Ovary (tissue), 9 donors: ENCODE measurements around the gene ALKBH6. TPM values are rescaled to one million over a fixed set of nuclear protein-coding genes. Genes with fewer than 3 reads are reported as not detected.
"Not testable (repeated sequence)": the region's sequence is repeated elsewhere in the genome, so short reads cannot be mapped to it uniquely, and the experiment has no call there.

Experiments
- DNase-seq, 5 donors: peaks; one replicate each; pipeline ENCODE4 v3.0.0-alpha.2; 2019 to 2020
- H3K27ac ChIP-seq, 2 donors: fragments of 200-600 bp; one replicate each; pipeline versions ENCODE4 v1.5.1 to v1.8.0; 2019 to 2022
- H3K27me3 ChIP-seq: fragments of 200-600 bp; one replicate; pipeline ENCODE4 v1.8.0; 2022
- H3K36me3 ChIP-seq: fragments of 200-600 bp; sonication (generic); one replicate; pipeline ENCODE4 v1.5.1; 2019
- H3K4me1 ChIP-seq: one replicate; pipeline ENCODE4 v1.8.1; 2013; ENCODE audit warnings: mild to moderate bottlenecking, moderate library complexity; ENCODE audit not compliant: insufficient read depth
- H3K4me3 ChIP-seq: fragments of 200-600 bp; sonication (generic); one replicate; pipeline ENCODE4 v1.5.1; 2017
- H3K9me3 ChIP-seq, 2 donors: fragments of 200-600 bp in 1 of 2; sonication (generic) in 1 of 2; one replicate each; pipeline versions ENCODE4 v1.5.1 to v1.8.1; 2013 to 2019; ENCODE audit warnings: mild to moderate bottlenecking in 1 of 2, moderate library complexity in 1 of 2
- CTCF ChIP-seq, 3 donors: fragments of 450-650 bp in 2 of 3; fragments of 200-600 bp in 1 of 3; IDR thresholded peaks; one replicate each; pipeline versions ENCODE4 v1.5.1 to v1.8.0; 2016 to 2022; ENCODE audit warnings: antibody characterized with exemption in 3 of 3, mild to moderate bottlenecking in 1 of 3
- EP300 ChIP-seq: sonication (generic); formaldehyde crosslinking; IDR thresholded peaks from one replicate; pipeline ENCODE4 v1.6.1; 2017; ENCODE audit warnings: antibody characterized with exemption
- POLR2A ChIP-seq: fragments of 450-650 bp; IDR thresholded peaks from one replicate; pipeline ENCODE4 v1.6.1; 2017; ENCODE audit warnings: antibody characterized with exemption, mild to moderate bottlenecking, moderate library complexity
- WGBS, 3 donors: extraction: QIAGEN DNeasy Blood & Tissue Kit in 1 of 3; methylation state at CpG; one replicate each; pipeline versions ENCODE4 v1.1.5 to v1.1.7; 2013 to 2017; 5-methylcytosine and 5-hydroxymethylcytosine counted together
- intact Hi-C, 4 donors: fragments of 100-400 bp; cut with DNase I; formaldehyde crosslinking; loops; one replicate each; pipeline versions ENCODE4 v1.11.0 to v1.15.1; 2022 to 2023
- polyA plus RNA-seq, 2 donors: library from polyadenylated mRNA; stranded (reverse); fragments of 200-250 nt in 1 of 2; fragments of 350-450 nt in 1 of 2; fragmentation: Illumina TruSeq in 1 of 2; extraction: RNeasy Lipid Tissue Mini Kit (QIAGEN cat#74804) in 1 of 2; gene quantifications; one replicate each; pipeline ENCODE4 v1.2.3, GENCODE V29; 2013 to 2014
- total RNA-seq, 7 donors: library from RNA; depleted of rRNA in 2 of 7; stranded (reverse); fragments of >200 nt in 2 of 7; fragmentation: NEBNext Ultra II Directional in 3 of 7; extraction: Animal tissue kit (Norgen Biotek cat#: 25700) in 3 of 7; gene quantifications; one replicate each; pipeline versions ENCODE4 v1.1.0 to v1.2.4, GENCODE V29; 2016 to 2023
- donor health status: DM: no; HTN: no; CAD: no; lungs with moderate emphysema.
- donor health status: DM: no; HTN: no; CAD: no.
- donor health status: Bipolar disorder and iron deficiency.
- donor health status: DM: yes; HTN: yes; CAD: no.
- donor health status: DM: no; HTN: no; CAD: no.
- donor health status: DM: yes; HTN: yes; CAD: no.

The ALKBH6 gene
- total and polyA plus RNA-seq, 9 donors = 12.7 to 25.5 (median 18.3) TPM

DNA sequence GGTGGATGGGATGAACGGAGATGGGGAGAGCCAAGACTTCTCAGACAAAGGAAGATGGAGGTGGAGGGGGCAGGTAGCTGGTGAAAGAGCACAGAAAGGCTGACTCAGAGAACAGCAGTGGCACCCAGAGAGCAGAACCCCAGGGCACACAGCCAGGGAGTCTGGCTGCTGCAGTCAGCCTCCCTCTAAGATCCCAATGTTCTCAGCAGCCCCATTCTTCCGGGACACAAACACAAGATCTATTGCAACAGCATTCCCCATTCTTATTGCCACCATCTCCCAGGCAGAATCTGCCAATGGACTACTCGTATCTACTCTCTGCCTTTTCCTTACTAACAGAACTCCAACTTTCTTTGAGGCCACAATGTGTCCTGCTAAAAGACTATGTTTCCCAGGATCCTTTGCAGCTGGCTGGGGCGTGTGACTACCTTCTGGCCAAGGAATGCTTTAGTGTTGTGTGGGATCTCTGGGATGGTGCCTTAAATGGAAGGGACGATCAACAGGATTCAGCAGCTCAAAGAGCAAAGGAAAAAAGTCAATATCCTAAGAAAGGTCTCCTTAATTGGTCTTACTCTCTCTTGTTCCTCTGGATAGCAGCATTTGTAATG, 32.5 kb upstream of the ALKBH6 start:
- Histone ChIP-seq H3K27me3 (no peaks in the 10 kb centered on the region), H3K9me3 (no peaks in the 10 kb centered on the region), H3K27ac (no peak overlapping the region), H3K36me3 (no peaks in the 10 kb centered on the region), H3K4me3 (no peak overlapping the region), H3K4me1 (peaks cover 2% of the 10 kb centered on the region)
- intact Hi-C loops = no loop called here
- TF ChIP-seq POLR2A (no peak), CTCF (IDR thresholded peaks at IDR 0.05) (no peak), EP300 (no peak)
- DNase-seq = no peak
- 85 to 94% (median 90%) methylated on average over 5 of the region's 5 CpGs for WGBS, 3 donors

DNA sequence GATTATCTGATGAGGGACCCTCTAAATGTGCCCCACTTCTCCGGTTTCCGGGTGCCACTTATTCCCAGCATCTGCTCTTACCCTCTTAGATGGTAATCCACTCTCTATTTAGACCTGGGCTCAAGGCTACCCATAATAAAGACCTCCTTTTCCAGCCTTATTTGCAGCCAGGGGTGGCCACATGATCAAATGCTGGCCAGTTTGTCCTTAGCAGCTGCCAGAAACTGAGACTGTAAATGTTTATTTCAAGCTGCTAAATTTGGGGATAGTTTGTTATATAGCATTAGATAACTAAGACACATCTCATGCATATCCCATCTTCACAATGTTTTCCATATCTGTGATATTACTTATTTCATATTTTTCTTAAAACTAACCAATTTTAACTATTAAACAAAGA, 29.9 kb upstream of the ALKBH6 start:
- TF ChIP-seq POLR2A = no peak
- 31 to 79% (median 46%) methylated on average over 2 of the region's 2 CpGs for WGBS, 3 donors
- peaks cover 2% of the 10 kb centered on the region for H3K4me1 ChIP-seq

GRCh38 chr19:36041831-36042230, 27.8 kb upstream of the ALKBH6 start:
- H3K36me3 ChIP-seq = no peaks in the 10 kb centered on the region
- peak in 2 of 5 donors; percentile 40 to 44 for DNase-seq
- H3K9me3 ChIP-seq = no peaks in the 10 kb centered on the region
- peaks cover 2% of the 10 kb centered on the region for H3K4me1 ChIP-seq
- intact Hi-C loops = no loop called here
- H3K4me3 ChIP-seq = no peak overlapping the region
- 1 to 5% (median 5%) methylated on average over 3 of the region's 3 CpGs for WGBS, 3 donors
- no peak for TF ChIP-seq EP300
- no peak for TF ChIP-seq CTCF (IDR thresholded peaks at IDR 0.05)
- no peak for TF ChIP-seq POLR2A
- H3K27me3 ChIP-seq = no peaks in the 10 kb centered on the region
- peak overlapping the region in 1 of 2 donors; percentile 44 for H3K27ac ChIP-seq

More for the DNA sequence above, 29.9 kb upstream of the ALKBH6 start:
- H3K4me3 ChIP-seq = no peak overlapping the region
- H3K27me3 ChIP-seq = no peaks in the 10 kb centered on the region
- H3K9me3 ChIP-seq = no peaks in the 10 kb centered on the region
- intact Hi-C loops = no loop called here
- no peak overlapping the region for H3K27ac ChIP-seq
- DNase-seq = no peak
- H3K36me3 ChIP-seq = no peaks in the 10 kb centered on the region

GRCh38 chr19:36041092-36041491, 27.1 kb upstream of the ALKBH6 start:
- DNase-seq, H3K27me3 ChIP-seq, H3K36me3 ChIP-seq, H3K4me1 ChIP-seq, H3K4me3 ChIP-seq, H3K9me3 ChIP-seq, intact Hi-C loops, H3K27ac ChIP-seq: not testable (repeated sequence)
- 82 to 84% (median 83%) methylated on average over 6 of the region's 6 CpGs for WGBS, 3 donors

GRCh38 chr19:36040495-36040894, 26.5 kb upstream of the ALKBH6 start:
- no peaks in the 10 kb centered on the region for H3K9me3 ChIP-seq
- intact Hi-C loops = no loop called here
- no peaks in the 10 kb centered on the region for H3K27me3 ChIP-seq
- H3K4me3 ChIP-seq = no peak overlapping the region
- WGBS, 3 donors = 78 to 86% (median 81%) methylated on average over 6 of the region's 6 CpGs
- no peaks in the 10 kb centered on the region for H3K36me3 ChIP-seq
- DNase-seq = no peak
- TF ChIP-seq CTCF (IDR thresholded peaks at IDR 0.05) (no peak), EP300 (no peak), POLR2A (no peak)
- H3K27ac ChIP-seq = no peak overlapping the region
- peaks cover 2% of the 10 kb centered on the region for H3K4me1 ChIP-seq
